Subcutaneous abdominal adipose tissue (tissue), 5 donors: ENCODE measurements around the gene ZFHX2.
A peak's percentile ranks its signal among the peaks of the same experiment; 100 is the strongest.

Experiments used
- H3K27ac ChIP-seq: one replicate; pipeline ENCODE4 v1.7.0; 2013; ENCODE audit warnings: low read depth, mild to moderate bottlenecking, inconsistent platforms, low read length, moderate library complexity
- H3K27me3 ChIP-seq, 5 donors: one replicate each; pipeline ENCODE4 v1.7.0; 2013; ENCODE audit warnings: low read length in 5 of 5, inconsistent platforms in 1 of 5; ENCODE audit not compliant: control insufficient read depth in 5 of 5, insufficient read depth in 4 of 5
- H3K36me3 ChIP-seq, 5 donors: one replicate each; pipeline ENCODE4 v1.7.0; 2013; ENCODE audit warnings: low read length in 5 of 5; ENCODE audit not compliant: control insufficient read depth in 5 of 5, insufficient read depth in 5 of 5
- H3K4me1 ChIP-seq, 5 donors: one replicate each; pipeline ENCODE4 v1.7.0; 2013; ENCODE audit warnings: low read length in 5 of 5, mild to moderate bottlenecking in 3 of 5, moderate library complexity in 1 of 5; ENCODE audit not compliant: control insufficient read depth in 5 of 5, insufficient read depth in 5 of 5
- H3K4me3 ChIP-seq, 5 donors: one replicate each; pipeline ENCODE4 v1.7.0; 2013; ENCODE audit warnings: low read length in 5 of 5, low read depth in 1 of 5
- H3K9ac ChIP-seq, 5 donors: one replicate each; pipeline ENCODE4 v1.7.0; 2013; ENCODE audit warnings: low read length in 5 of 5, mild to moderate bottlenecking in 4 of 5, moderate library complexity in 3 of 5
- H3K9me3 ChIP-seq, 5 donors: one replicate each; pipeline ENCODE4 v1.7.0; 2013; ENCODE audit warnings: low read length in 5 of 5; ENCODE audit not compliant: control insufficient read depth in 5 of 5
- donor health status: healthy.
- donor health status: healthy.
- donor health status: healthy.
- donor health status: healthy.
- donor health status: healthy.

ZFHX2 gene

DNA sequence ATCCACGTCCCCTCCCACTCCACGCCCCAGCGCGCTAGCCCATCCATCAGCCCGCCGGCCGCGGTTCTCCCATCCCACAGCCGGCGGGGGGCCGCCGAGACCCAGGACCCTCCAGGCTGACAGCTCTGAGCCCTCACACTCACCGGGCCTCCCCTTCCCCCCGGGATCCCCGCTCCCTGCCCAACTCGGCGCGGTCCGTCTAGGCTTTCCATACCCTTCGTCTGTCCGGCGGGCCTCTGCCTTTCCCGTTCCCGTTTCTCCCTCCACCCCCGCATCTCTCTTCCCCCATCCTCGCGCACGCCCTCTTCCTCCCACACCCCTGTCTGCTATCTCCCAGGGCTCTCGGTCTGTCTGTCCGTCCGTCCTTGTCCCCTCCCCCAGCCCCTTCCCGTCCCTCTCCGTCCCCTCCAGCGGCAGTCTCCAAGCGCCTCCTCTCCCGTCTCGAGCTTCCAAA lies 726 bp downstream of the ZFHX2 start:
- peak overlapping the region in 4 of 5 donors; percentile 70 to 86 (median 80) for H3K9ac ChIP-seq
- peak overlapping the region; percentile 57 for H3K27ac ChIP-seq
- H3K36me3 ChIP-seq = no peaks in the 10 kb centered on the region
- H3K4me3 ChIP-seq = peak overlapping the region; percentile 75 to 91 (median 80)
- peaks cover 2 to 56% (median 49%) of the 10 kb centered on the region in 5 donors for H3K4me1 ChIP-seq
- no peaks in the 10 kb centered on the region for H3K9me3 ChIP-seq
- H3K27me3 ChIP-seq = no peaks in the 10 kb centered on the region

DNA sequence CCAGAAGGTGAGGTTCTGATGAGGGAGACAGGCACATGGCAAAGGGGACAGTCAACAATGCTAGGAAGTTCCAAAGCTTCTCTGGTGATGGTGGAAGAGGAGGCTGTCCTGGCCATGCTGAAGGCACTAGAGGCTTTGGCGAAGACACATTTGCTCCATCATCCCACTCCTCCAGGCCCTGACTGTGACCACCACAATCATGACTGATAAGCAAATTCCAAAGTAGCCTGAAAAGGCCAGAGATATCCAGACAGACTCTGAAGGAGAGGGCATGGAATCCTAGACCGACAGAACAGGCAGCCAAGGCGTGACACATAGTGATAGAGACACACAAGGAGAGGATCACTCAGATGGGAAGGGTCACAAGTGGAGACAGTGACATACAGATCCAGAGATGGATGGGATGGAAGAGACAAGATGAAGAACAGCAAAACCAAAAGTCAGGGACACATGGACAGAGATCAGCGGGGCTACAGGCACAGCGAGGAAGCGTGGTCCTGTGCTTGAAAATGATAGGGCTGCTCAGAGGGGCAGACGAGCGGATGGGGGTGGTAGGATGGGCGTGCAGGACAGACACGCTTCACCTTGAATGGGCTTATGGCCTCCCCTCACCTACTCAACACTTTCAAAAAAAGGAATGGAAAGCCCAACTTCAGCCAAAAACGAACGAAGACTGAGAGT lies 1.3 kb downstream of the ZFHX2 start:
- Histone ChIP-seq H3K4me1 (peaks cover 3 to 57% (median 54%) of the 10 kb centered on the region in 5 donors), H3K27ac (peak overlapping the region; percentile 57), H3K27me3 (no peaks in the 10 kb centered on the region), H3K9me3 (no peaks in the 10 kb centered on the region), H3K36me3 (no peaks in the 10 kb centered on the region), H3K9ac (peak overlapping the region in 4 of 5 donors; percentile 70 to 86 (median 80)), H3K4me3 (peak overlapping the region; percentile 67 to 82 (median 77))

DNA sequence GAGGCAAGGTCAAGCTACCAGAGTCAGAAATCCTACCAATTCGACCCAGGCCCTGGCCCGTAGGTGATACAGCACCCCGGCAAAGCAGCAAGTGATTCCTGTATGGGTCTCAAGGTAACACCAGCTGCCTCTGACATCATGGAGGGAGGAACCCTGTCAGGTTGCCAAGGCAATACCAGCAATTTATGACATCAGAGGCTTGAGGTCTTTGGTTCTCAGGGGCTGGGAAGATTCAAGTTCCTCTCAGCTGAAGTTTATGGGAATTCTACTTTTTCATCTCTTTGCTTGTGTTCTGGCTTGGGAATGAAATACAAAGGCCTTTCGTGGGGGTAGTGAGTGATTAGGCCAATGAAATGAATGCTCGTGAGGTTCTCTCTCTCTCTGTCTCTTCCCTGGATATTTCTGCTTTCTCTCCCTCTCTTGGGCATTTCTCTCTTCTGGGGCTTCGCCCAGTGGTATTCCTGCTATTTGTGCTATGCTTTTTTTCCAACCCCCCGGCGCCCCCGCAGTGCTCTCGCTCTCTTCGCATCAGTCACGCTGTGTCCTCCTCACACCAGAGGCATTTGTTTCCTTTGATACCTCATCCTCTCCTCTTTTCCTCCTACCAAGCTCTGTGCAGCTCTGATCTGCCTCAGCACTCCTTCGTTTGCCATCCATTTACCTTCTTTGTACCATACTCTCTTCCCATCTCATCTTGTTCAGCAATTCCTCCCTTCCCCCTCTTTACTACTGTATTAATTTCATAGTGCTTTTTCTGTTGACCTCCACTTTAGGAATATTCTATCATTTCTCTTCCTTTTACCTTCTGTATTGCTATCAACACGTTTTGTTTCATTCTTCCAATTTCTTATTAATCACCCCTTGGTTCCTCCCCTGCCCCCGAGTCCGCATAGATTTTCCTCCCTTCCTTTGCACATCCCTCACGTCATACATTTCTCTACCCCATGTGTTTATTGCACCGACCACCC lies 2.9 kb downstream of the ZFHX2 start:
- no peak overlapping the region for H3K4me3 ChIP-seq
- H3K9me3 ChIP-seq = no peaks in the 10 kb centered on the region
- no peaks in the 10 kb centered on the region for H3K27me3 ChIP-seq
- H3K27ac ChIP-seq = peak overlapping the region; percentile 18
- no peaks in the 10 kb centered on the region for H3K36me3 ChIP-seq
- H3K4me1 ChIP-seq = peaks cover 3 to 66% (median 63%) of the 10 kb centered on the region in 5 donors
- H3K9ac ChIP-seq = peak overlapping the region in 2 of 5 donors; percentile 6 to 41

DNA sequence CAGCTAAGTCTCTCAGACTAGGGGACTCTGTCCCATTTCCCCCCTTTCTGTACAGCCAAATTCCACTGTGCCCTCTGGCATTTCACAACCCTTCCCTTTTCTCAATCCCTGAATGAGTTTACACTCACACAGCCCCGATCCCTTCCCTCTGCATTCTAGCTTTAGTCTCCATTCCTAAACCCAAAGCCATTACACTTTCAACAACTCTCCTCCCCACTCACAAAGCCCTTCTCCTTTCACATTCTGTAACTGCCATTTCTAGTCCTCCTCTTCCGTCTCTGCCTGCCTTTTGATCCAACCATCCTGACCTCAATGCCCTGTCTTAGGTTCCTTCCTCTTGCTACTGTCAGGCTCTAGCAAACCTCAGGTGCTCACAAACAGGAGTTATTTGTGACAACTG lies 3.6 kb downstream of the ZFHX2 start:
- Histone ChIP-seq H3K36me3 (no peaks in the 10 kb centered on the region), H3K27ac (peak overlapping the region; percentile 18), H3K9ac (peak overlapping the region in 1 of 5 donors; percentile 11), H3K4me1 (peaks cover 3 to 66% (median 63%) of the 10 kb centered on the region in 5 donors), H3K9me3 (no peaks in the 10 kb centered on the region), H3K27me3 (no peaks in the 10 kb centered on the region), H3K4me3 (no peak overlapping the region)

DNA sequence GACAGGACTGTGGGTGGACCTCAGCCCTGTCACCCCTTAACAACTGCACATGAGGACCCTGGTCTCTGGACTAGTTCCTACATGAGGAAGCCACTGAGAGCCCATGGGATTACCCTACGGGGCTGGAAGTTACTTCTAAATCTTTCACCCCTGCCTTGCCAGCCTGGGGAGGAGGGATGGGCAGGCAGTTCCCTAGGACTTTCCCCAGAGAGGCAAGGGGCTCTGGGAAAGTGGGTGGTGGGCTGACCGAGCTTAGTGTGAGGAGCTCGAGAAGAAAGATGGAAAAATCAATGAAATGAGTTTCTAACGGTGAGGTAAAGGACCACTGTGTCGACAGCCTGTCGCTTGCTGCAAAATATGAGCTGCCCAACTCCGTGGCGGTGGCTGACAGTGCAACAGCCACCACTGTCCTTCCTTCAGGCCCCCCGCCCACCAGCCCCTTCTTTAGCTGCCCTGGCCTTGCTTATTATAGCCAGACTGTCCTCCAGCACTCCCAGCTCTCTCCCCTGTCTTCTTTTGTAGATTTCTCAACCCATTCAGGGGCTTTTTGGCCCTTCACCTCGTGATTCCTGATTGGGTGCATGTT lies 5.0 kb downstream of the ZFHX2 start:
- Histone ChIP-seq H3K4me3 (no peak overlapping the region), H3K27ac (no peak overlapping the region)

DNA sequence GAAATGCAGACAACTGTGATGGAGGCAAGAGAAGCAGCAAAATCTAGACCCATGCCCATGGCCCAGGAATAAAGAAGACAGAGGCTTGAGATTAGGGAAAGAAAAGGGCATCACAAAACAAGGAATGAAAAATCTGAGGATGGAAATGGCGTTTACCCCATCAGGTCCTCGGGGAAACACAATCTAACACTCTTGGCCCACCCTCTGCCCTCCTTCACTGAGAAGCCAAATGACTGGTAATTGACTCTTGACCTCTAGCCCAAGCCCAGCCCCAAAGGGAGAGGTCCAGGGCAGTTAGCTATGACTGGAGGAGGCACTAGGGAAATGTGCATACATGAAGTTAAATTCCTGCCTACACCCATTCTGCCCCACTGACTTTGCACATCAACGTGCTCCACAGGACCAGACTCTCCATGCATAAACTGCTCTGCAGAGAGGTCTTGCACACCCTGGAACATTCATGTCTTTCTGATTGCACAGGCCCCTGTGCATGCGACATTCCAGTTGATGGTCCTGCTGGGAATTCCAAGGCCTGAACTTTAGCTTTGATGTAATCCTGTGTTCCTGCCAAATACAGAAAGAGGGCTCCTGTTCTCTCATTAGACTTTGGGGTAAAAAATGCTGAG lies 5.7 kb downstream of the ZFHX2 start:
- no peaks in the 10 kb centered on the region for H3K27me3 ChIP-seq
- peak overlapping the region in 1 of 5 donors; percentile 27 for H3K9ac ChIP-seq
- H3K27ac ChIP-seq = peak overlapping the region; percentile 39
- H3K36me3 ChIP-seq = no peaks in the 10 kb centered on the region
- no peaks in the 10 kb centered on the region for H3K9me3 ChIP-seq
- H3K4me1 ChIP-seq = peaks cover 3 to 56% (median 53%) of the 10 kb centered on the region in 5 donors
- H3K4me3 ChIP-seq = peak overlapping the region in 1 of 5 donors; percentile 13

More for the DNA sequence above, 5.0 kb downstream of the ZFHX2 start:
- H3K4me1 ChIP-seq = peaks cover 3 to 60% (median 58%) of the 10 kb centered on the region in 5 donors
- no peaks in the 10 kb centered on the region for H3K27me3 ChIP-seq
- no peaks in the 10 kb centered on the region for H3K36me3 ChIP-seq
- no peaks in the 10 kb centered on the region for H3K9me3 ChIP-seq
- peak overlapping the region in 1 of 5 donors; percentile 27 for H3K9ac ChIP-seq

DNA sequence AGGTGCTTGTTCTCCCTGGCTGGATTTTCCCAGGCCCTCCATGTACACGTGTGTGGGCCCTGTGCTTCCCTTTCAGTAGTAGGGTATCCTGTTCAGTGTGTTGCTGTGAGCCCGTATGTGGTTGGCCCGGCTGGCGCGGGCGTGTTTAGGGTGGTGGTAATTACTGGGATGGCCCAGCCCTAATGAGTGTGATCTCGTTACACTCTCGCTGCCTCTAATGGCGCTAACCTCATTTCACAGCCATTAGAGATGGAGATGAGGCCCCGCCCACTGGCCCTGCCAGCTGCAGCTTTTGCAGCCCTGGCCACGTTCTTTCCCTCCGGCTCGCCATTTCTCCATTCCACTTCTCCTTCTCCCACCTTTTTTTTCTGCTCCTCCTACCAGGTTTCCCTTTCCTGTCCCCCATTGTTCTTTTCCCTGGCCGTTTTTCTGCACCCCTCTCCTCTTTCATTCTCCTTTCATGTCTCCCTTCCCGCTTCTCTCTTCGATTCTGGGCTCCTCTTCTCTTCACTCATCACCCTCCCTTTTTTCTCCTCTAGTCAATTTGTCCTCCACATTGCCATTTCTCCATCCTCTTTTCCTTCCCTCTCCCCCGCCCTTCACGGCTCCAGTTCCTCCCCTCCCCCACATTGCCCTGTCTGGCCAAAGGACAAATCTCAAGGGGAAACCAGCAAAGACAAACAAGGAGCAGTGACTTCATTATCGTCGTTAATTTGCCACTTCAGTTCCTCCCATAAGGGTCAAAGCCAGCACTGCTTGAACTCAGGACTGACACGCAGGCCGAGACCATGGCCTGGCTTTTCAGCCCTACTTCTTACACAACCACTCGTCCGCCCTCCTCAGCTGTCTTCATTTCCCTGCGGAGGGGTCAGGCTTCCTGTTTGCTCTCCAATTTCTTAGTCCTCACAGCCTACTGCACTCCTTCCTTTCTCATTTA lies 6.8 kb downstream of the ZFHX2 start:
- H3K27ac ChIP-seq = peak overlapping the region; percentile 39
- peak overlapping the region in 1 of 5 donors; percentile 43 for H3K9ac ChIP-seq

DNA sequence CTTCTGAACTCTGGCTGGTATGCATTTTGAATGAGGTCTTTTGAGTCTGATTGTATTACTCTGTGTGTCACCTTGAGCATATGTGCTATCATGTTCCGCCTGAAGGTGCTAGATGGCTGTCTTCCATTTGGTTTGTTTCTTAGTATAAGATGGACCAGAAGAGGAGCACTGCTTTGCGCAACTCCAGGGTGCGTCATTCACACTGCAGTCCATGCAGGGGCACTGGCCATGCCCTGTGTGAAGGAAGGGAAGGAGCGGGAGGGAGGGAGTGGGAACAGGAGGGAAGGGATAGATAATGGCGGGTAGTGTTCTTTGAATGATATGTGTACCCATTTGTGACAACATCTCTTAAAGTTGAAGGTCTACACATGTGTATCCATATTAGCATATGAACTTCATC lies 8.2 kb downstream of the ZFHX2 start:
- H3K4me1 ChIP-seq = peaks cover 3 to 54% (median 50%) of the 10 kb centered on the region in 5 donors
- no peak overlapping the region for H3K4me3 ChIP-seq
- no peaks in the 10 kb centered on the region for H3K36me3 ChIP-seq
- H3K9me3 ChIP-seq = no peaks in the 10 kb centered on the region
- H3K27me3 ChIP-seq = no peaks in the 10 kb centered on the region
- H3K27ac ChIP-seq = no peak overlapping the region
- H3K9ac ChIP-seq = no peak overlapping the region

More for the DNA sequence above, 6.8 kb downstream of the ZFHX2 start:
- no peak overlapping the region for H3K4me3 ChIP-seq
- no peaks in the 10 kb centered on the region for H3K9me3 ChIP-seq
- peaks cover 3 to 46% (median 43%) of the 10 kb centered on the region in 5 donors for H3K4me1 ChIP-seq
- no peaks in the 10 kb centered on the region for H3K36me3 ChIP-seq
- no peaks in the 10 kb centered on the region for H3K27me3 ChIP-seq

DNA sequence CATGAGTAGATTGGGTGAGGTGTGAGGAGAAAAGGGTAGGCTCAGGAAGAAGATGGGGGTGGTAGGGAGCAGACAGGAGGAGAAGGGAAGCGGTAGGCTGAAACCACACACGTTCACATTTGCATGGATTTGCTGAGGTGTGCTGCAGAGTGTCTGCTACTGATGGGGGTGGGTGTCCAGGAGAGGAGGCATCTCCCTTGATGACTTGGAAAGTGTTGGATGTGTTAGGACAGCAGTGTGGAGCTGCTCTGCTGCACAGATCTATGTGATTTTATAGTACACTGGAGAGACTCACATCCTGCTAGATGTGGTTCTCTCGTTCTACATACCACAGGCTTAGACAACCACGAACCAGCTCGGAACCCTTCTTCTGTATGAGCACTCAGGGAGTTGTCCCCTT lies 9.3 kb downstream of the ZFHX2 start:
- no peaks in the 10 kb centered on the region for H3K27me3 ChIP-seq
- no peaks in the 10 kb centered on the region for H3K9me3 ChIP-seq
- H3K4me1 ChIP-seq = peaks cover 3 to 42% (median 38%) of the 10 kb centered on the region in 5 donors
- no peaks in the 10 kb centered on the region for H3K36me3 ChIP-seq
- no peak overlapping the region for H3K9ac ChIP-seq
- H3K4me3 ChIP-seq = no peak overlapping the region
- H3K27ac ChIP-seq = no peak overlapping the region
